NCI-H446 (cell line): ENCODE measurements around the gene RPTOR.
"Not testable (repeated sequence)": the region's sequence is repeated elsewhere in the genome, so short reads cannot be mapped to it uniquely, and the experiment has no call there.

Experiments used
- DNase-seq, 2 experiments: peaks; one replicate each; lab custom pipeline; 2025; lab: John Stamatoyannopoulos, UW

RPTOR gene

GRCh38 chr17:80513201-80513600 is 31.4 kb upstream of the RPTOR start:
- no peak for DNase-seq

GRCh38 chr17:80513892-80514291 is 30.7 kb upstream of the RPTOR start:
- DNase-seq: no peak

- DNase-seq: no peak
Measured at GRCh38 chr17:80516171-80516932, 28.3 kb upstream of the RPTOR start.

GRCh38 chr17:80517641-80518040 is 27.0 kb upstream of the RPTOR start:
- DNase-seq: no peak

- DNase-seq: no peak
Measured at GRCh38 chr17:80518392-80518791, 26.2 kb upstream of the RPTOR start.

GRCh38 chr17:80519091-80519781 is 25.4 kb upstream of the RPTOR start:
- DNase-seq: no peak

GRCh38 chr17:80520810-80521455 is 23.7 kb upstream of the RPTOR start:
- no peak for DNase-seq

GRCh38 chr17:80523054-80523744 is 21.4 kb upstream of the RPTOR start:
- DNase-seq: no peak

- DNase-seq: no peak
Measured at GRCh38 chr17:80523956-80524712, 20.5 kb upstream of the RPTOR start.

- DNase-seq: no peak
Measured at GRCh38 chr17:80526116-80526910, 18.3 kb upstream of the RPTOR start.

GRCh38 chr17:80527016-80527645 is 17.5 kb upstream of the RPTOR start:
- no peak for DNase-seq

- DNase-seq: no peak
Measured at GRCh38 chr17:80528536-80528935, 16.1 kb upstream of the RPTOR start.

GRCh38 chr17:80529104-80529903 is 15.3 kb upstream of the RPTOR start:
- DNase-seq: no peak

GRCh38 chr17:80529904-80530292 is 14.7 kb upstream of the RPTOR start:
- DNase-seq: no peak

- DNase-seq: no peak
Measured at GRCh38 chr17:80531400-80531799, 13.2 kb upstream of the RPTOR start.

GRCh38 chr17:80537386-80537785 is 7.3 kb upstream of the RPTOR start:
- not testable (repeated sequence) for DNase-seq

- no peak for DNase-seq
Measured at GRCh38 chr17:80538484-80538883, 6.2 kb upstream of the RPTOR start.

GRCh38 chr17:80539022-80539641 is 5.5 kb upstream of the RPTOR start:
- no peak for DNase-seq

GRCh38 chr17:80545499-80545826 is 825 bp downstream of the RPTOR start:
- no peak for DNase-seq
